Esophagus squamous epithelium (tissue), 4 donors: Measurements from ENCODE around the gene CRTAC1.

Experiments used
- CTCF ChIP-seq, 6 experiments: fragments of 450-650 bp in 4 of 6; fragments of 200-600 bp in 2 of 6; sonication (generic) in 2 of 6; IDR thresholded peaks; one replicate each; pipeline ENCODE4 v1.5.1; 2016 to 2019; ENCODE audit warnings: antibody characterized with exemption in 6 of 6, mild to moderate bottlenecking in 4 of 6, moderate library complexity in 4 of 6
- POLR2A ChIP-seq, 4 donors: fragments of 450-650 bp; IDR thresholded peaks; one replicate each; pipeline ENCODE4 v1.6.1; 2017; ENCODE audit warnings: antibody characterized with exemption in 4 of 4, mild to moderate bottlenecking in 4 of 4, moderate library complexity in 3 of 4

GRCh38 chr10:97892939-97893338, 137.5 kb downstream of the CRTAC1 start:
- no peak for TF ChIP-seq CTCF (IDR thresholded peaks at IDR 0.05)
- no peak for TF ChIP-seq POLR2A (IDR thresholded peaks at IDR 0.05)
